ENCODE data around the gene PSG5.
"Not testable (repeated sequence)": the region's sequence is repeated elsewhere in the genome, so short reads cannot be mapped to it uniquely, and the experiment has no call there.

The PSG5 gene

GRCh38 chr19:43186311-43186935 lies at the start of gene PSG5:
PSG5 (minus strand) TSS chr19:43186536; CDS start chr19:43186405, 131 bp downstream.
- not testable (repeated sequence) for DNase-seq

GRCh38 chr19:43235686-43236085 lies 49.4 kb upstream of the PSG5 start:
- DNase-seq, result not testable (repeated sequence)

- DNase-seq, result no peak
Measured at GRCh38 chr19:43229315-43229714, 43.0 kb upstream of the PSG5 start.

- DNase-seq, result not testable (repeated sequence)
Measured at GRCh38 chr19:43228730-43229129, 42.4 kb upstream of the PSG5 start.

- DNase-seq, result not testable (repeated sequence)
Measured at GRCh38 chr19:43226986-43227385, 40.6 kb upstream of the PSG5 start.

GRCh38 chr19:43224855-43225253 lies 38.5 kb upstream of the PSG5 start:
- no peak for DNase-seq

GRCh38 chr19:43224201-43224854 lies 38.0 kb upstream of the PSG5 start:
- not testable (repeated sequence) for DNase-seq

GRCh38 chr19:43221891-43222290 lies 35.6 kb upstream of the PSG5 start:
- not testable (repeated sequence) for DNase-seq

GRCh38 chr19:43219136-43219535 lies 32.8 kb upstream of the PSG5 start:
- DNase-seq, result not testable (repeated sequence)

GRCh38 chr19:43215881-43216280 lies 29.5 kb upstream of the PSG5 start:
- not testable (repeated sequence) for DNase-seq

GRCh38 chr19:43207991-43208390 lies 21.7 kb upstream of the PSG5 start:
- no peak for DNase-seq

GRCh38 chr19:43207174-43207573 lies 20.8 kb upstream of the PSG5 start:
- not testable (repeated sequence) for DNase-seq

GRCh38 chr19:43205471-43206105 lies 19.3 kb upstream of the PSG5 start, which contains the start of gene PSG4:
PSG4 (minus strand) TSS chr19:43205638; CDS start chr19:43205536, 102 bp downstream.
- not testable (repeated sequence) for DNase-seq

- DNase-seq, result not testable (repeated sequence)
Measured at GRCh38 chr19:43203611-43204010, 17.3 kb upstream of the PSG5 start.

- DNase-seq, result not testable (repeated sequence)
Measured at GRCh38 chr19:43201891-43202290, 15.6 kb upstream of the PSG5 start.

- DNase-seq, result not testable (repeated sequence)
Measured at GRCh38 chr19:43201337-43201801, 15.0 kb upstream of the PSG5 start.

- not testable (repeated sequence) for DNase-seq
Measured at GRCh38 chr19:43198686-43199419, 12.5 kb upstream of the PSG5 start.

- DNase-seq, result not testable (repeated sequence)
Measured at GRCh38 chr19:43197666-43198397, 11.5 kb upstream of the PSG5 start.

- not testable (repeated sequence) for DNase-seq
Measured at GRCh38 chr19:43194397-43194796, 8.1 kb upstream of the PSG5 start.

GRCh38 chr19:43192381-43193155 lies 6.2 kb upstream of the PSG5 start:
- DNase-seq, result not testable (repeated sequence)

GRCh38 chr19:43188092-43188491 lies 1.8 kb upstream of the PSG5 start:
- not testable (repeated sequence) for DNase-seq
